GM19328 (cell line): ENCODE results near the gene TRAPPC3L.

ENCODE experiments used
- ATAC-seq: cut with Tn5 transposase; IDR thresholded peaks from one replicate; pipeline ENCODE4 v1.9.1; 2021; ENCODE audit warnings: mild to moderate bottlenecking, moderate library complexity; ENCODE audit not compliant: unreplicated experiment

Gene TRAPPC3L

GRCh38 chr6:116468293-116468692 is 77.2 kb downstream of the TRAPPC3L start:
- ATAC-seq = no peak

- ATAC-seq = no peak
Measured at GRCh38 chr6:116467514-116467913, 78.0 kb downstream of the TRAPPC3L start.

- ATAC-seq = no peak
Measured at GRCh38 chr6:116467096-116467495, 78.4 kb downstream of the TRAPPC3L start.

GRCh38 chr6:116465246-116465645 is 80.2 kb downstream of the TRAPPC3L start:
- no peak for ATAC-seq

- ATAC-seq = no peak
Measured at GRCh38 chr6:116463301-116463700, 82.2 kb downstream of the TRAPPC3L start.

GRCh38 chr6:116461932-116462885 is 83.3 kb downstream of the TRAPPC3L start:
- ATAC-seq = peak; percentile 91

GRCh38 chr6:116461331-116461931 is 84.1 kb downstream of the TRAPPC3L start, which contains the start of gene CALHM6:
TSS of gene CALHM6 (plus strand) at chr6:116461375. CDS start at chr6:116461930, 555 bp downstream.
- peak; percentile 13 for ATAC-seq

GRCh38 chr6:116459927-116460326 is 85.6 kb downstream of the TRAPPC3L start:
- ATAC-seq = no peak

- no peak for ATAC-seq
Measured at GRCh38 chr6:116458264-116458663, 87.2 kb downstream of the TRAPPC3L start.

- no peak for ATAC-seq
Measured at GRCh38 chr6:116456927-116457326, 88.6 kb downstream of the TRAPPC3L start.

GRCh38 chr6:116456106-116456505 is 89.4 kb downstream of the TRAPPC3L start:
- no peak for ATAC-seq

GRCh38 chr6:116452531-116452930 is 93.0 kb downstream of the TRAPPC3L start:
- no peak for ATAC-seq

- no peak for ATAC-seq
Measured at GRCh38 chr6:116451916-116452315, 93.6 kb downstream of the TRAPPC3L start.

- ATAC-seq = peak; percentile 87
Measured at GRCh38 chr6:116450769-116451740, 94.4 kb downstream of the TRAPPC3L start.

- ATAC-seq = no peak
Measured at GRCh38 chr6:116450185-116450710, 95.2 kb downstream of the TRAPPC3L start.

GRCh38 chr6:116449565-116449964 is 95.9 kb downstream of the TRAPPC3L start:
- ATAC-seq = no peak

GRCh38 chr6:116447496-116448011 is 97.9 kb downstream of the TRAPPC3L start:
- ATAC-seq = no peak

- ATAC-seq = no peak
Measured at GRCh38 chr6:116447052-116447451, 98.4 kb downstream of the TRAPPC3L start.

- no peak for ATAC-seq
Measured at GRCh38 chr6:116446399-116446798, 99.1 kb downstream of the TRAPPC3L start.

- no peak for ATAC-seq
Measured at GRCh38 chr6:116445102-116445501, 100.4 kb downstream of the TRAPPC3L start.
